Stimulated activated CD4-positive, alpha-beta T cell treated with anti-CD3 and anti-CD28 coated beads, TNF-alpha, amount 100 ng/mL, for 48 hours (primary cell): ENCODE measurements around the gene ABL2.

Experiments
- DNase-seq, 3 donors: peaks; one replicate each; pipeline ENCODE4 v3.0.0-alpha.2; 2020; ENCODE audit warnings: low read depth in 3 of 3

Gene ABL2

GRCh38 chr1:179052776-179053175 lies 176.7 kb downstream of the ABL2 start:
- no peak for DNase-seq
